VCaP (cell line): Measurements from ENCODE around the gene SLC26A6.

ENCODE experiments used
- H3K27ac ChIP-seq: fragments of 450-650 bp; 2 replicates; pipeline ENCODE4 v1.5.1; 2017
- CTCF ChIP-seq: fragments of 450-650 bp; conservative IDR thresholded peaks from 2 replicates; pipeline ENCODE4 v1.5.1; 2017; ENCODE audit warnings: mild to moderate bottlenecking, moderate library complexity

The SLC26A6 gene

GRCh38 chr3:48634661-48635221 lies 520 bp downstream of the SLC26A6 start:
- TF ChIP-seq CTCF, result no peak
- peak overlapping the region; percentile 88 for H3K27ac ChIP-seq

- no peak for TF ChIP-seq CTCF
- H3K27ac ChIP-seq, result peak overlapping the region; percentile 88
Measured at GRCh38 chr3:48633743-48634142, 1.5 kb downstream of the SLC26A6 start.

- peak overlapping the region; percentile 88; the same call in 1 of the 2 replicates for H3K27ac ChIP-seq
- TF ChIP-seq CTCF, result no peak
Measured at GRCh38 chr3:48633256-48633655, 2.0 kb downstream of the SLC26A6 start.

GRCh38 chr3:48631516-48632448 lies 3.5 kb downstream of the SLC26A6 start:
- no peak overlapping the region for H3K27ac ChIP-seq
- no peak for TF ChIP-seq CTCF

GRCh38 chr3:48630833-48631232 lies 4.4 kb downstream of the SLC26A6 start:
- no peak overlapping the region for H3K27ac ChIP-seq
- TF ChIP-seq CTCF, result no peak

GRCh38 chr3:48630407-48630806 lies 4.9 kb downstream of the SLC26A6 start:
- no peak for TF ChIP-seq CTCF
- no peak overlapping the region for H3K27ac ChIP-seq

GRCh38 chr3:48629894-48630293 lies 5.4 kb downstream of the SLC26A6 start:
- TF ChIP-seq CTCF, result no peak
- H3K27ac ChIP-seq, result no peak overlapping the region
